ENCODE measurements around the gene SNX6. TPM values are rescaled to one million over a fixed set of nuclear protein-coding genes. Genes with fewer than 3 reads are reported as not detected.

The SNX6 gene
- total and polyA plus RNA-seq, 4 donors, result 14.7 to 79.4 (median 52.0) TPM

Small RNAs within 50 kb of the gene (small RNA-seq; reads per million reads assigned to genes)
- gene RNU1-27P (ENCODE audit: low replicate concordance) (not detected), gene RNU1-28P (ENCODE audit: low replicate concordance) (not detected), gene RNU6-1261P (ENCODE audit: low replicate concordance) (not detected)

Other genes starting within 250 kb of the SNX6 start
- 10 to 100 TPM; 51.8 to 71.2 TPM for gene SPTSSA, start 167.9 kb downstream of the SNX6 start, total RNA-seq
- 10 to 100 TPM; 84.9 to 92.5 TPM for gene SPTSSA, start 167.9 kb downstream of the SNX6 start, polyA plus RNA-seq
- gene EAPP, start 90.4 kb downstream of the SNX6 start, total RNA-seq, result 10 to 100 TPM; 25.4 to 92.6 TPM
- 10 to 100 TPM; 30.5 to 33.4 TPM for gene EAPP, start 90.4 kb downstream of the SNX6 start, polyA plus RNA-seq
- gene CFL2, start 84.4 kb upstream of the SNX6 start, total RNA-seq, result 10 to 100 TPM; 39.5 to 77.8 TPM
- gene CFL2, start 84.4 kb upstream of the SNX6 start, polyA plus RNA-seq, result 10 to 100 TPM; 17.1 to 28.0 TPM
- gene BAZ1A, start 245.2 kb upstream of the SNX6 start, total RNA-seq, result 10 to 100 TPM; 25.6 to 52.4 TPM
- gene BAZ1A, start 245.2 kb upstream of the SNX6 start, polyA plus RNA-seq, result 10 to 100 TPM; 17.2 to 38.5 TPM